AML-193 (cell line): ENCODE data around the gene PVR.
"Not testable (repeated sequence)": the region's sequence is repeated elsewhere in the genome, so short reads cannot be mapped to it uniquely, and the experiment has no call there.

Source experiments
- DNase-seq, 2 experiments: peaks; one replicate each; lab custom pipeline; 2025; lab: John Stamatoyannopoulos, UW

Gene PVR

GRCh38 chr19:44645407-44646048, 1.8 kb downstream of the PVR start:
- no peak for DNase-seq

GRCh38 chr19:44646049-44646416, 2.3 kb downstream of the PVR start:
- DNase-seq, result no peak

- DNase-seq, result no peak
These were observed 3.4 kb downstream of the PVR start for GRCh38 chr19:44647144-44647543.

GRCh38 chr19:44648631-44649251, 5.0 kb downstream of the PVR start:
- DNase-seq, result no peak

GRCh38 chr19:44649578-44650145, 6.0 kb downstream of the PVR start:
- DNase-seq, result no peak

GRCh38 chr19:44653343-44653742, 9.6 kb downstream of the PVR start:
- DNase-seq, result no peak

GRCh38 chr19:44653977-44654774, 10.5 kb downstream of the PVR start:
- DNase-seq, result peak; percentile 56 to 59

- peak; percentile 16 to 26 for DNase-seq
These were observed 13.7 kb downstream of the PVR start for GRCh38 chr19:44657211-44657921.

GRCh38 chr19:44658069-44658733, 14.5 kb downstream of the PVR start:
- DNase-seq, result no peak

GRCh38 chr19:44660081-44660480, 16.4 kb downstream of the PVR start:
- no peak for DNase-seq

GRCh38 chr19:44661205-44661604, 17.5 kb downstream of the PVR start:
- no peak for DNase-seq

- no peak for DNase-seq
These were observed 18.2 kb downstream of the PVR start for GRCh38 chr19:44661904-44662303.

GRCh38 chr19:44662691-44663385, 19.1 kb downstream of the PVR start:
- DNase-seq, result no peak

GRCh38 chr19:44663996-44664395, 20.3 kb downstream of the PVR start:
- DNase-seq, result no peak

GRCh38 chr19:44664976-44665375, 21.3 kb downstream of the PVR start:
- DNase-seq, result no peak

- peak in 1 of 2 experiments; percentile 13 for DNase-seq
These were observed 23.3 kb downstream of the PVR start for GRCh38 chr19:44666852-44667556.

- no peak for DNase-seq
These were observed 25.5 kb downstream of the PVR start for GRCh38 chr19:44668985-44669764.

- DNase-seq, result not testable (repeated sequence)
These were observed 26.3 kb downstream of the PVR start for GRCh38 chr19:44670027-44670426.

- DNase-seq, result no peak
These were observed 27.7 kb downstream of the PVR start, which contains the start of gene CEACAM19 for GRCh38 chr19:44671400-44671799. Gene CEACAM19, plus strand, starts transcription at chr19:44671482. Its CDS starts 450 bp downstream, at chr19:44671932.
